Panc1 (cell line): Measurements from ENCODE around the gene CRMP1. TPM values are rescaled to one million over a fixed set of nuclear protein-coding genes. Genes with fewer than 3 reads are reported as not detected.

Source experiments
- ATAC-seq: fragments of 200-7000 bp; cut with Tn5 transposase; 2 replicates; pipeline ENCODE4 v1.9.1; 2020; ENCODE audit warnings: mild to moderate bottlenecking, moderate library complexity
- BruUV-seq: library from RNA; stranded (reverse); fragments of 400-500 nt; replicated peaks from 2 replicates; lab custom pipeline; 2021; lab: Mats Ljungman, UMichigan
- CTCF ChIA-PET: fragments of 300-600 bp; sonication (Branson Sonifier 250); formaldehyde crosslinking; loops from one replicate; lab custom pipeline; 2022; ENCODE audit warnings: antibody characterized with exemption; lab: Charles Lee
- POLR2A ChIA-PET: fragments of 300-600 bp; sonication (Branson Sonifier 250); formaldehyde crosslinking; loops from one replicate; lab custom pipeline; 2022; ENCODE audit warnings: antibody characterized with exemption; lab: Charles Lee
- DNase-seq: peaks from one replicate; pipeline ENCODE4 v3.0.0-alpha.2; 2010; ENCODE audit warnings: low read depth, low spot score
- H3K27ac ChIP-seq: 2 replicates; pipeline ENCODE4 v1.5.1; 2011; ENCODE audit warnings: mild to moderate bottlenecking, low read length, inconsistent platforms
- H3K27me3 ChIP-seq: fragments of 200-500 bp; sonication (Bioruptor generic); 2 replicates; pipeline ENCODE4 v1.6.0; 2014; ENCODE audit warnings: low read length, inconsistent platforms; ENCODE audit not compliant: control insufficient read depth, insufficient read depth
- H3K36me3 ChIP-seq: fragments of 200-500 bp; sonication (Bioruptor generic); 2 replicates; pipeline ENCODE4 v1.5.1; 2014; ENCODE audit warnings: inconsistent platforms, mild to moderate bottlenecking, low read length, moderate library complexity; ENCODE audit not compliant: control insufficient read depth, insufficient read depth
- H3K4me1 ChIP-seq: 2 replicates; pipeline ENCODE4 v1.5.1; 2011; ENCODE audit warnings: inconsistent platforms, mild to moderate bottlenecking, low read length, moderate library complexity; ENCODE audit not compliant: control insufficient read depth, insufficient read depth
- H3K4me3 ChIP-seq, 2 experiments: 2 replicates each; pipeline ENCODE4 v1.5.1; 2011 to 2012; ENCODE audit warnings: low read depth in 2 of 2, low read length in 2 of 2, mild to moderate bottlenecking in 2 of 2, inconsistent platforms in 1 of 2, moderate library complexity in 1 of 2
- H3K9me3 ChIP-seq: fragments of 200-500 bp; sonication (Bioruptor generic); 2 replicates; pipeline ENCODE4 v1.5.1; 2014; ENCODE audit warnings: low read depth, mild to moderate bottlenecking, inconsistent platforms, low read length, moderate library complexity; ENCODE audit not compliant: control insufficient read depth, insufficient read depth
- POLR2AphosphoS5 ChIP-seq: IDR thresholded peaks from 2 replicates; pipeline ENCODE4 v1.6.1; 2012; ENCODE audit warnings: mild to moderate bottlenecking, low read depth, low read length, moderate library complexity
- SIN3A ChIP-seq: IDR thresholded peaks from 2 replicates; pipeline ENCODE4 v1.6.1; 2012; ENCODE audit warnings: low read depth, mild to moderate bottlenecking, low read length, moderate library complexity, borderline replicate concordance; ENCODE audit not compliant: insufficient read depth
- TCF7L2 ChIP-seq: IDR thresholded peaks from 2 replicates; pipeline ENCODE4 v1.6.1; 2011; ENCODE audit warnings: mild to moderate bottlenecking, low read depth, low read length, inconsistent platforms
- in situ Hi-C: cut with HindIII; loops from 2 replicates; pipeline ENCODE4 v1.10.0; 2016; ENCODE audit warnings: low sequenced_read_pairs, low pct_unique_long_range_greater_than_20kb
- intact Hi-C: fragments of 100-400 bp; cut with micrococcal nuclease; formaldehyde crosslinking; loops from one replicate; pipeline ENCODE4 v1.10.0; 2022; ENCODE audit not compliant: unreplicated experiment
- total RNA-seq: library from RNA; stranded (reverse); gene quantifications from one replicate; pipeline ENCODE4 v1.2.1, GENCODE V29; 2021; ENCODE audit not compliant: unreplicated experiment
- TF ChIP-seq, protein P1 (sequence below), 2 experiments: IDR thresholded peaks; 2 replicates each; pipeline ENCODE4 v1.6.1; 2011 to 2012; ENCODE audit warnings: low read depth in 2 of 2, control low read depth in 1 of 2, low read length in 1 of 2, mild to moderate bottlenecking in 1 of 2, moderate library complexity in 1 of 2; ENCODE audit not compliant: insufficient read depth in 1 of 2
- TF ChIP-seq, protein P2 (sequence below): fragments of 450-650 bp; IDR thresholded peaks from 2 replicates; pipeline ENCODE4 v1.5.1; 2017; ENCODE audit warnings: mild to moderate bottlenecking

CRMP1 gene
- total RNA-seq, 1 experiment from 2014 or later, result 0.28 TPM

DNA sequence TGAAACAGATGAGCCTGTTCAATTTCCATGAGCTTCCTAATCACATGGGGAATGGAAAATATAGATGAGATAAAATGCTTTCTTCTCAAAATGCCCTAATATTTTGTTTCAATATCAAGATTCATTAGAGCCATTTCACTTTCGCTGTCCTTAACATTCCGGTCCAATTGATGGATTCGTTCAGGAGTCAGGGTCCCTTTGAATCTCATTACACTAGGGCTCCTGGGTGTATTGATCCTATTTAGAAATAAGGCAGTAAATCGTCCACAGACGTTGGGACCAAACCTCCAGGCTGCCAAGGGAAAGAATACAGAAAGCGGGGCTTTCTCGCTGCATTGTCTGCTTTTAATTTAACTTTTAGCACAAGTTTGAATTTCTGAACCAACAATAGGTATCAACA, 20.6 kb upstream of the CRMP1 start:
- CTCF ChIA-PET, result no interaction called here
- H3K9me3 ChIP-seq, result no peaks in the 10 kb centered on the region
- ATAC-seq, result no peak
- H3K27me3 ChIP-seq, result no peaks in the 10 kb centered on the region; the same call in 1 of the 2 replicates
- H3K4me3 ChIP-seq, result no peak overlapping the region
- no peak for DNase-seq
- intact Hi-C loops (no loop called here), in situ Hi-C loops (no loop called here)
- H3K27ac ChIP-seq, result no peak overlapping the region
- POLR2A ChIA-PET, result no interaction called here
- H3K4me1 ChIP-seq, result no peaks in the 10 kb centered on the region
- no peaks in the 10 kb centered on the region for H3K36me3 ChIP-seq
- TF ChIP-seq, protein P1, sequence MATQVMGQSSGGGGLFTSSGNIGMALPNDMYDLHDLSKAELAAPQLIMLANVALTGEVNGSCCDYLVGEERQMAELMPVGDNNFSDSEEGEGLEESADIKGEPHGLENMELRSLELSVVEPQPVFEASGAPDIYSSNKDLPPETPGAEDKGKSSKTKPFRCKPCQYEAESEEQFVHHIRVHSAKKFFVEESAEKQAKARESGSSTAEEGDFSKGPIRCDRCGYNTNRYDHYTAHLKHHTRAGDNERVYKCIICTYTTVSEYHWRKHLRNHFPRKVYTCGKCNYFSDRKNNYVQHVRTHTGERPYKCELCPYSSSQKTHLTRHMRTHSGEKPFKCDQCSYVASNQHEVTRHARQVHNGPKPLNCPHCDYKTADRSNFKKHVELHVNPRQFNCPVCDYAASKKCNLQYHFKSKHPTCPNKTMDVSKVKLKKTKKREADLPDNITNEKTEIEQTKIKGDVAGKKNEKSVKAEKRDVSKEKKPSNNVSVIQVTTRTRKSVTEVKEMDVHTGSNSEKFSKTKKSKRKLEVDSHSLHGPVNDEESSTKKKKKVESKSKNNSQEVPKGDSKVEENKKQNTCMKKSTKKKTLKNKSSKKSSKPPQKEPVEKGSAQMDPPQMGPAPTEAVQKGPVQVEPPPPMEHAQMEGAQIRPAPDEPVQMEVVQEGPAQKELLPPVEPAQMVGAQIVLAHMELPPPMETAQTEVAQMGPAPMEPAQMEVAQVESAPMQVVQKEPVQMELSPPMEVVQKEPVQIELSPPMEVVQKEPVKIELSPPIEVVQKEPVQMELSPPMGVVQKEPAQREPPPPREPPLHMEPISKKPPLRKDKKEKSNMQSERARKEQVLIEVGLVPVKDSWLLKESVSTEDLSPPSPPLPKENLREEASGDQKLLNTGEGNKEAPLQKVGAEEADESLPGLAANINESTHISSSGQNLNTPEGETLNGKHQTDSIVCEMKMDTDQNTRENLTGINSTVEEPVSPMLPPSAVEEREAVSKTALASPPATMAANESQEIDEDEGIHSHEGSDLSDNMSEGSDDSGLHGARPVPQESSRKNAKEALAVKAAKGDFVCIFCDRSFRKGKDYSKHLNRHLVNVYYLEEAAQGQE (IDR thresholded peaks at IDR 0.05; ENCODE audit: insufficient read depth in 1 of 2, low read depth in 2 of 2, low read length in 1 of 2), result no peak
- TF ChIP-seq POLR2AphosphoS5 (no peak), TCF7L2 (no peak), SIN3A (no peak)
- TF ChIP-seq, protein P2, sequence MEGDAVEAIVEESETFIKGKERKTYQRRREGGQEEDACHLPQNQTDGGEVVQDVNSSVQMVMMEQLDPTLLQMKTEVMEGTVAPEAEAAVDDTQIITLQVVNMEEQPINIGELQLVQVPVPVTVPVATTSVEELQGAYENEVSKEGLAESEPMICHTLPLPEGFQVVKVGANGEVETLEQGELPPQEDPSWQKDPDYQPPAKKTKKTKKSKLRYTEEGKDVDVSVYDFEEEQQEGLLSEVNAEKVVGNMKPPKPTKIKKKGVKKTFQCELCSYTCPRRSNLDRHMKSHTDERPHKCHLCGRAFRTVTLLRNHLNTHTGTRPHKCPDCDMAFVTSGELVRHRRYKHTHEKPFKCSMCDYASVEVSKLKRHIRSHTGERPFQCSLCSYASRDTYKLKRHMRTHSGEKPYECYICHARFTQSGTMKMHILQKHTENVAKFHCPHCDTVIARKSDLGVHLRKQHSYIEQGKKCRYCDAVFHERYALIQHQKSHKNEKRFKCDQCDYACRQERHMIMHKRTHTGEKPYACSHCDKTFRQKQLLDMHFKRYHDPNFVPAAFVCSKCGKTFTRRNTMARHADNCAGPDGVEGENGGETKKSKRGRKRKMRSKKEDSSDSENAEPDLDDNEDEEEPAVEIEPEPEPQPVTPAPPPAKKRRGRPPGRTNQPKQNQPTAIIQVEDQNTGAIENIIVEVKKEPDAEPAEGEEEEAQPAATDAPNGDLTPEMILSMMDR, result no peak
- BruUV-seq, result no TSS peak

DNA sequence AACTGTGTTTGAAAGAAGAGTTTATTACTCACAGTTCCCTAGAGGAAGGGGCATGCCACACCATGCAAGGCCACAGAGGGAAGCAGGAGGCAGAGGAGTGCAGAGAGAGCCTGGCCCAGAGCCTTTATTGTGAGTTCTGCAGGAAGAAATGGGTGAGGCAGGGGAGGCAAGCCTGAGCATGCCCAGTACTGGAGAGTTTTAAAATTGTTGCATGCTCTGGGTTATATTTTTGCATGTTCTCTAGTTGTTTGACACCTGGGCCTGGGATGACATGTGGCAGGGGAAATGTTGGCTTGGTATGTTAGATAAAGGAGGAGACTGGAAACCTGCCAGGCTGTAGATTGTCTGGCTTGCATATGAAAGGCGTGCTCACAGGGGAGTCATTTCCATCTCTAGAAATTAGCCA, 19.7 kb upstream of the CRMP1 start:
- H3K27me3 ChIP-seq, result no peaks in the 10 kb centered on the region; the same call in 1 of the 2 replicates
- no peaks in the 10 kb centered on the region for H3K36me3 ChIP-seq
- TF ChIP-seq TCF7L2 (no peak), POLR2AphosphoS5 (no peak), SIN3A (no peak)
- TF ChIP-seq, protein P1 (IDR thresholded peaks at IDR 0.05; ENCODE audit: insufficient read depth in 1 of 2, low read depth in 2 of 2, low read length in 1 of 2), result no peak
- TF ChIP-seq, protein P2, result no peak
- intact Hi-C loops, result no loop called here
- in situ Hi-C loops, result no loop called here
- H3K27ac ChIP-seq, result no peak overlapping the region
- ATAC-seq (no peak), DNase-seq (no peak)
- no peaks in the 10 kb centered on the region for H3K4me1 ChIP-seq
- CTCF ChIA-PET, result no interaction called here
- H3K4me3 ChIP-seq, result no peak overlapping the region
- POLR2A ChIA-PET, result interaction anchor here (0.5 kb wide), 1 partner anchor 780 kb away, joined by 13 read pairs; no protein-coding TSS in a partner anchor
- H3K9me3 ChIP-seq, result no peaks in the 10 kb centered on the region
- no TSS peak for BruUV-seq
